Ovary (tissue), 9 donors: ENCODE data around the gene TTC7B. TPM values are rescaled to one million over a fixed set of nuclear protein-coding genes. Genes with fewer than 3 reads are reported as not detected.
"Not testable (repeated sequence)": the region's sequence is repeated elsewhere in the genome, so short reads cannot be mapped to it uniquely, and the experiment has no call there.

Experiments used
- DNase-seq, 5 donors: peaks; one replicate each; pipeline ENCODE4 v3.0.0-alpha.2; 2019 to 2020
- H3K27ac ChIP-seq, 2 donors: fragments of 200-600 bp; one replicate each; pipeline versions ENCODE4 v1.5.1 to v1.8.0; 2019 to 2022
- H3K27me3 ChIP-seq: fragments of 200-600 bp; one replicate; pipeline ENCODE4 v1.8.0; 2022
- H3K36me3 ChIP-seq: fragments of 200-600 bp; sonication (generic); one replicate; pipeline ENCODE4 v1.5.1; 2019
- H3K4me1 ChIP-seq: one replicate; pipeline ENCODE4 v1.8.1; 2013; ENCODE audit warnings: mild to moderate bottlenecking, moderate library complexity; ENCODE audit not compliant: insufficient read depth
- H3K4me3 ChIP-seq: fragments of 200-600 bp; sonication (generic); one replicate; pipeline ENCODE4 v1.5.1; 2017
- H3K9me3 ChIP-seq, 2 donors: fragments of 200-600 bp in 1 of 2; sonication (generic) in 1 of 2; one replicate each; pipeline versions ENCODE4 v1.5.1 to v1.8.1; 2013 to 2019; ENCODE audit warnings: mild to moderate bottlenecking in 1 of 2, moderate library complexity in 1 of 2
- EP300 ChIP-seq: sonication (generic); formaldehyde crosslinking; IDR thresholded peaks from one replicate; pipeline ENCODE4 v1.6.1; 2017; ENCODE audit warnings: antibody characterized with exemption
- POLR2A ChIP-seq: fragments of 450-650 bp; IDR thresholded peaks from one replicate; pipeline ENCODE4 v1.6.1; 2017; ENCODE audit warnings: antibody characterized with exemption, mild to moderate bottlenecking, moderate library complexity
- WGBS, 3 donors: extraction: QIAGEN DNeasy Blood & Tissue Kit in 1 of 3; methylation state at CpG; one replicate each; pipeline versions ENCODE4 v1.1.5 to v1.1.7; 2013 to 2017; 5-methylcytosine and 5-hydroxymethylcytosine counted together
- intact Hi-C, 4 donors: fragments of 100-400 bp; cut with DNase I; formaldehyde crosslinking; loops; one replicate each; pipeline versions ENCODE4 v1.11.0 to v1.15.1; 2022 to 2023
- polyA plus RNA-seq, 2 donors: library from polyadenylated mRNA; stranded (reverse); fragments of 200-250 nt in 1 of 2; fragments of 350-450 nt in 1 of 2; fragmentation: Illumina TruSeq in 1 of 2; extraction: RNeasy Lipid Tissue Mini Kit (QIAGEN cat#74804) in 1 of 2; gene quantifications; one replicate each; pipeline ENCODE4 v1.2.3, GENCODE V29; 2013 to 2014
- total RNA-seq, 7 donors: library from RNA; depleted of rRNA in 2 of 7; stranded (reverse); fragments of >200 nt in 2 of 7; fragmentation: NEBNext Ultra II Directional in 3 of 7; extraction: Animal tissue kit (Norgen Biotek cat#: 25700) in 3 of 7; gene quantifications; one replicate each; pipeline versions ENCODE4 v1.1.0 to v1.2.4, GENCODE V29; 2016 to 2023
- TF ChIP-seq, protein P1 (sequence below), 3 donors: fragments of 450-650 bp in 2 of 3; fragments of 200-600 bp in 1 of 3; IDR thresholded peaks; one replicate each; pipeline versions ENCODE4 v1.5.1 to v1.8.0; 2016 to 2022; ENCODE audit warnings: antibody characterized with exemption in 3 of 3, mild to moderate bottlenecking in 1 of 3
- donor health status: DM: no; HTN: no; CAD: no; lungs with moderate emphysema.
- donor health status: DM: no; HTN: no; CAD: no.
- donor health status: Bipolar disorder and iron deficiency.
- donor health status: DM: yes; HTN: yes; CAD: no.
- donor health status: DM: no; HTN: no; CAD: no.
- donor health status: DM: yes; HTN: yes; CAD: no.

The TTC7B gene
- total and polyA plus RNA-seq, 9 donors = 18.2 to 39.5 (median 34.2) TPM

- 77 to 92% (median 81%) methylated on average over 3 of the region's 3 CpGs for WGBS, 3 donors
- DNase-seq = no peak
- H3K27ac ChIP-seq = peak overlapping the region in 1 of 2 donors; percentile 53
- intact Hi-C loops = no loop called here
- H3K9me3 ChIP-seq = no peaks in the 10 kb centered on the region
- H3K27me3 ChIP-seq = no peaks in the 10 kb centered on the region
- no peak overlapping the region for H3K4me3 ChIP-seq
- TF ChIP-seq POLR2A = no peak
- TF ChIP-seq, protein P1, sequence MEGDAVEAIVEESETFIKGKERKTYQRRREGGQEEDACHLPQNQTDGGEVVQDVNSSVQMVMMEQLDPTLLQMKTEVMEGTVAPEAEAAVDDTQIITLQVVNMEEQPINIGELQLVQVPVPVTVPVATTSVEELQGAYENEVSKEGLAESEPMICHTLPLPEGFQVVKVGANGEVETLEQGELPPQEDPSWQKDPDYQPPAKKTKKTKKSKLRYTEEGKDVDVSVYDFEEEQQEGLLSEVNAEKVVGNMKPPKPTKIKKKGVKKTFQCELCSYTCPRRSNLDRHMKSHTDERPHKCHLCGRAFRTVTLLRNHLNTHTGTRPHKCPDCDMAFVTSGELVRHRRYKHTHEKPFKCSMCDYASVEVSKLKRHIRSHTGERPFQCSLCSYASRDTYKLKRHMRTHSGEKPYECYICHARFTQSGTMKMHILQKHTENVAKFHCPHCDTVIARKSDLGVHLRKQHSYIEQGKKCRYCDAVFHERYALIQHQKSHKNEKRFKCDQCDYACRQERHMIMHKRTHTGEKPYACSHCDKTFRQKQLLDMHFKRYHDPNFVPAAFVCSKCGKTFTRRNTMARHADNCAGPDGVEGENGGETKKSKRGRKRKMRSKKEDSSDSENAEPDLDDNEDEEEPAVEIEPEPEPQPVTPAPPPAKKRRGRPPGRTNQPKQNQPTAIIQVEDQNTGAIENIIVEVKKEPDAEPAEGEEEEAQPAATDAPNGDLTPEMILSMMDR (IDR thresholded peaks at IDR 0.05) = no peak
- TF ChIP-seq EP300 = no peak
- H3K36me3 ChIP-seq = no peaks in the 10 kb centered on the region
- H3K4me1 ChIP-seq = no peaks in the 10 kb centered on the region
Observed at GRCh38 chr14:90839889-90840266, 23.6 kb upstream of the TTC7B start.

- no peaks in the 10 kb centered on the region for H3K9me3 ChIP-seq
- H3K27me3 ChIP-seq = no peaks in the 10 kb centered on the region
- DNase-seq = peak in 2 of 5 donors; percentile 44 to 60
- intact Hi-C loops = no loop called here
- H3K36me3 ChIP-seq = no peaks in the 10 kb centered on the region
- TF ChIP-seq, protein P1 (IDR thresholded peaks at IDR 0.05) = no peak
- TF ChIP-seq POLR2A (no peak), EP300 (no peak)
- H3K4me1 ChIP-seq = no peaks in the 10 kb centered on the region
- peak overlapping the region in 1 of 2 donors; percentile 53 for H3K27ac ChIP-seq
- H3K4me3 ChIP-seq = no peak overlapping the region
- 21 to 24% (median 24%) methylated on average over 10 of the region's 10 CpGs for WGBS, 3 donors
Observed at GRCh38 chr14:90839024-90839888, 23.0 kb upstream of the TTC7B start.

GRCh38 chr14:90838531-90838930 is 22.3 kb upstream of the TTC7B start:
- H3K27me3 ChIP-seq, H3K36me3 ChIP-seq, H3K9me3 ChIP-seq, intact Hi-C loops, H3K4me1 ChIP-seq, DNase-seq, H3K4me3 ChIP-seq: not testable (repeated sequence)
- 78 to 84% (median 80%) methylated on average over 8 of the region's 8 CpGs for WGBS, 3 donors
- H3K27ac ChIP-seq = peak overlapping the region in 1 of 2 donors; percentile 53

- Histone ChIP-seq H3K4me1 (no peaks in the 10 kb centered on the region), H3K27ac (no peak overlapping the region), H3K27me3 (no peaks in the 10 kb centered on the region), H3K4me3 (no peak overlapping the region), H3K36me3 (no peaks in the 10 kb centered on the region), H3K9me3 (no peaks in the 10 kb centered on the region)
- WGBS, 3 donors = 84 to 87% (median 86%) methylated on average over 9 of the region's 9 CpGs
- TF ChIP-seq EP300 (no peak), POLR2A (no peak)
- DNase-seq = no peak
- intact Hi-C loops = no loop called here
Observed at GRCh38 chr14:90837355-90837754, 21.1 kb upstream of the TTC7B start.

GRCh38 chr14:90836692-90837063 is 20.4 kb upstream of the TTC7B start:
- intact Hi-C loops = no loop called here
- Histone ChIP-seq H3K27me3 (no peaks in the 10 kb centered on the region), H3K36me3 (no peaks in the 10 kb centered on the region), H3K27ac (no peak overlapping the region), H3K4me3 (no peak overlapping the region), H3K9me3 (no peaks in the 10 kb centered on the region), H3K4me1 (no peaks in the 10 kb centered on the region)
- 87 to 91% (median 90%) methylated on average over 7 of the region's 7 CpGs for WGBS, 3 donors
- TF ChIP-seq, protein P1 (IDR thresholded peaks at IDR 0.05) = no peak
- no peak for TF ChIP-seq EP300
- no peak for TF ChIP-seq POLR2A
- no peak for DNase-seq
